ENCODE measurements around the gene XBP1. TPM values are rescaled to one million over a fixed set of nuclear protein-coding genes. Genes with fewer than 3 reads are reported as not detected.

The XBP1 gene
- total and polyA plus RNA-seq, 2 of the 13 experiments (the other 11 are each of a cell fraction or from before 2014, with no cell fraction given): 416 to 427 TPM

GRCh38 chr22:28819253-28820096, 19.1 kb upstream of the XBP1 start (continued):
- TF ChIP-seq ZNF746 (CRISPR knock-in tag; IDR thresholded peaks at IDR 0.05): peak; percentile 85; the same call in 1 of the 2 replicates
- no peak for TF ChIP-seq SRSF9 (IDR thresholded peaks at IDR 0.05; ENCODE audit: borderline replicate concordance, insufficient read depth, low read depth, low read length, poor library complexity, severe bottlenecking)
- TF ChIP-seq CCAR2 (optimal IDR thresholded peaks at IDR 0.05; ENCODE audit: low read depth, low read length): no peak
- peak; percentile 72; the same call in 1 of the 2 replicates for TF ChIP-seq ZSCAN20 (CRISPR knock-in tag; IDR thresholded peaks at IDR 0.05; ENCODE audit: borderline replicate concordance)
- no peak for TF ChIP-seq ZNF703 (CRISPR knock-in tag; IDR thresholded peaks at IDR 0.05; ENCODE audit: borderline replicate concordance)
- TF ChIP-seq TP53 (CRISPR knock-in tag; conservative IDR thresholded peaks at IDR 0.05): 0 out of 2 replicates have a peak, but pooled peaks have one; percentile 48
- 0 out of 2 replicates have a peak, but pooled peaks have one; percentile 35 for TF ChIP-seq EHMT2 (IDR thresholded peaks at IDR 0.05; ENCODE audit: borderline replicate concordance, low read depth, low read length)
- no peak for TF ChIP-seq HMGXB3 (CRISPR knock-in tag; IDR thresholded peaks at IDR 0.05; ENCODE audit: borderline replicate concordance)
- no peak for TF ChIP-seq JDP2 (CRISPR knock-in tag; IDR thresholded peaks at IDR 0.05; ENCODE audit: borderline replicate concordance)
- TF ChIP-seq ZFAT (CRISPR knock-in tag; conservative IDR thresholded peaks at IDR 0.05): 0 out of 2 replicates have a peak, but pooled peaks have one; percentile 53
- 0 out of 2 replicates have a peak, but pooled peaks have one; percentile 37 for TF ChIP-seq ZBTB26 (CRISPR knock-in tag; IDR thresholded peaks at IDR 0.05; ENCODE audit: borderline replicate concordance)
- TF ChIP-seq ZNF431 (CRISPR knock-in tag; IDR thresholded peaks at IDR 0.05; ENCODE audit: borderline replicate concordance, low read depth): 0 out of 2 replicates have a peak, but pooled peaks have one; percentile 26
- peak; percentile 85 for TF ChIP-seq TBX2 (CRISPR knock-in tag; IDR thresholded peaks at IDR 0.05; ENCODE audit: borderline replicate concordance)
- TF ChIP-seq ARNTL (CRISPR knock-in tag; IDR thresholded peaks at IDR 0.05): peak; percentile 65
- peak; percentile 56; the same call in 1 of the 2 replicates for TF ChIP-seq TFE3 (CRISPR knock-in tag; IDR thresholded peaks at IDR 0.05)
- peak; percentile 56; the same call in 1 of the 2 replicates for TF ChIP-seq HOXA3 (CRISPR knock-in tag; IDR thresholded peaks at IDR 0.05)
- TF ChIP-seq SKI (IDR thresholded peaks at IDR 0.05; ENCODE audit: partially characterized antibody): peak; percentile 58
- peak; percentile 48; the same call in 1 of the 2 replicates for TF ChIP-seq NRL (CRISPR knock-in tag; IDR thresholded peaks at IDR 0.05; ENCODE audit: borderline replicate concordance)
- TF ChIP-seq ZNF121 (CRISPR knock-in tag; IDR thresholded peaks at IDR 0.05): peak; percentile 10; the same call in 1 of the 2 replicates
- TF ChIP-seq SMC3 (IDR thresholded peaks at IDR 0.05; ENCODE audit: low read length): peak; percentile 16; the same call in 1 of the 2 replicates
- TF ChIP-seq ZNF224 (CRISPR knock-in tag; IDR thresholded peaks at IDR 0.05): 0 out of 2 replicates have a peak, but pooled peaks have one; percentile 42
- TF ChIP-seq CBX1 (IDR thresholded peaks at IDR 0.05; ENCODE audit: low read depth): no peak

Measured in HepG2 (cell line).